Natural killer cell (primary cell): ENCODE data around the gene MAN1C1. TPM values are rescaled to one million over a fixed set of nuclear protein-coding genes. Genes with fewer than 3 reads are reported as not detected.

ENCODE experiments used
- ATAC-seq, 3 donors: fragments of 150-1000 bp in 2 of 3; fragments of 200-7000 bp in 1 of 3; cut with Tn5 transposase; 1 replicate in 1 of 3; 2 replicates in 2 of 3; pipeline ENCODE4 v1.10.0; 2021; ENCODE audit warnings: mild to moderate bottlenecking in 2 of 3, moderate library complexity in 2 of 3
- DNase-seq, 2 donors: peaks; one replicate each; pipeline versions ENCODE4 v3.0.0 to v3.0.0-alpha.2; 2013 to 2021; ENCODE audit warnings: mixed read lengths in 1 of 2
- H3K27ac ChIP-seq: one replicate; pipeline ENCODE4 v1.5.1; 2013; ENCODE audit warnings: mild to moderate bottlenecking, low read length
- H3K27me3 ChIP-seq: one replicate; pipeline ENCODE4 v1.6.1; 2013; ENCODE audit warnings: low read length; ENCODE audit not compliant: control insufficient read depth, insufficient read depth
- H3K36me3 ChIP-seq: one replicate; pipeline ENCODE4 v1.6.1; 2013; ENCODE audit warnings: low read length; ENCODE audit not compliant: control insufficient read depth, insufficient read depth
- H3K4me1 ChIP-seq: one replicate; pipeline ENCODE4 v1.6.1; 2013; ENCODE audit warnings: low read length; ENCODE audit not compliant: control insufficient read depth, insufficient read depth
- H3K4me3 ChIP-seq: one replicate; pipeline ENCODE4 v1.5.1; 2013; ENCODE audit warnings: low read length
- H3K9me3 ChIP-seq: one replicate; pipeline ENCODE4 v1.6.1; 2013; ENCODE audit warnings: low read length; ENCODE audit not compliant: control insufficient read depth, insufficient read depth
- H3K27ac Mint-ChIP-seq, 2 donors: one replicate each; pipeline ENCODE4 v1.8.0; 2022; ENCODE audit warnings: mild to moderate bottlenecking in 2 of 2, mixed read lengths in 2 of 2, moderate library complexity in 1 of 2
- H3K27me3 Mint-ChIP-seq, 2 donors: one replicate each; pipeline ENCODE4 v1.8.0; 2022; ENCODE audit warnings: low read depth in 2 of 2, mixed read lengths in 2 of 2
- H3K36me3 Mint-ChIP-seq: one replicate; pipeline ENCODE4 v1.8.0; 2022; ENCODE audit warnings: mixed read lengths
- H3K4me1 Mint-ChIP-seq, 2 donors: one replicate each; pipeline ENCODE4 v1.8.0; 2022; ENCODE audit warnings: mixed read lengths in 2 of 2
- H3K4me3 Mint-ChIP-seq: one replicate; pipeline ENCODE4 v1.8.0; 2022; ENCODE audit warnings: mild to moderate bottlenecking, moderate library complexity, mixed read lengths
- H3K9me3 Mint-ChIP-seq, 2 donors: one replicate each; pipeline ENCODE4 v1.8.0; 2022; ENCODE audit warnings: mixed read lengths in 2 of 2
- CTCF ChIP-seq: fragments of 200-600 bp; IDR thresholded peaks from one replicate; pipeline ENCODE4 v1.8.0; 2022; ENCODE audit warnings: antibody characterized with exemption
- WGBS: methylation state at CpG from one replicate; pipeline ENCODE4 v1.1.7; 2013; ENCODE audit warnings: missing lambda C conversion rate; ENCODE audit not compliant: insufficient coverage; 5-methylcytosine and 5-hydroxymethylcytosine counted together
- intact Hi-C: fragments of 100-400 bp; cut with micrococcal nuclease; formaldehyde crosslinking; loops from one replicate; pipeline ENCODE4 v1.14.2; 2022
- total RNA-seq, 4 donors: library from RNA; stranded (reverse); fragments of 120-200 nt in 1 of 4; gene quantifications; one replicate each; pipeline versions ENCODE4 v1.2.3 to v1.2.4, GENCODE V29; 2013 to 2022

MAN1C1 gene
- total RNA-seq, 3 donors from 2014 or later (not counting 1 experiment from before 2014, with no cell fraction given), result 3.6 to 7.5 (median 7.1) TPM

- no peak for TF ChIP-seq CTCF
- H3K4me1 Mint-ChIP-seq, result no peaks in the 10 kb centered on the region
- intact Hi-C loops, result no loop called here
- H3K27ac ChIP-seq, result no peak overlapping the region
- no peaks in the 10 kb centered on the region for H3K9me3 ChIP-seq
- WGBS, result 90% methylated on average over 16 of the region's 18 CpGs
- DNase-seq (peak in 1 of 2 donors; percentile 43), ATAC-seq (no peak)
- no peaks in the 10 kb centered on the region for H3K4me1 ChIP-seq
- no peaks in the 10 kb centered on the region for H3K36me3 Mint-ChIP-seq
- H3K27me3 Mint-ChIP-seq, result no peaks in the 10 kb centered on the region
- no peak overlapping the region for H3K4me3 Mint-ChIP-seq
- H3K4me3 ChIP-seq, result no peak overlapping the region
- no peaks in the 10 kb centered on the region for H3K36me3 ChIP-seq
- no peaks in the 10 kb centered on the region for H3K9me3 Mint-ChIP-seq
- H3K27me3 ChIP-seq, result no peaks in the 10 kb centered on the region
- H3K27ac Mint-ChIP-seq, result no peak overlapping the region
Measured at GRCh38 chr1:25689686-25690381, 73.2 kb downstream of the MAN1C1 start.

GRCh38 chr1:25690396-25690956 is 73.9 kb downstream of the MAN1C1 start:
- Histone ChIP-seq H3K36me3 (no peaks in the 10 kb centered on the region), H3K27ac (no peak overlapping the region), H3K4me3 (no peak overlapping the region), H3K9me3 (no peaks in the 10 kb centered on the region), H3K4me1 (no peaks in the 10 kb centered on the region), H3K27me3 (no peaks in the 10 kb centered on the region)
- intact Hi-C loops, result no loop called here
- 95% methylated on average over 13 of the region's 13 CpGs for WGBS
- Mint-ChIP-seq H3K27me3 (no peaks in the 10 kb centered on the region), H3K36me3 (no peaks in the 10 kb centered on the region), H3K9me3 (no peaks in the 10 kb centered on the region), H3K27ac (no peak overlapping the region), H3K4me3 (no peak overlapping the region), H3K4me1 (no peaks in the 10 kb centered on the region)
- no peak for TF ChIP-seq CTCF
- ATAC-seq (no peak), DNase-seq (no peak)

- intact Hi-C loops, result no loop called here
- TF ChIP-seq CTCF, result no peak
- ATAC-seq (no peak), DNase-seq (no peak)
- no peaks in the 10 kb centered on the region for H3K36me3 Mint-ChIP-seq
- no peak overlapping the region for H3K4me3 ChIP-seq
- no peak overlapping the region for H3K4me3 Mint-ChIP-seq
- H3K36me3 ChIP-seq, result no peaks in the 10 kb centered on the region
- no peaks in the 10 kb centered on the region for H3K9me3 Mint-ChIP-seq
- no peaks in the 10 kb centered on the region for H3K9me3 ChIP-seq
- no peak overlapping the region for H3K27ac Mint-ChIP-seq
- no peaks in the 10 kb centered on the region for H3K27me3 ChIP-seq
- H3K4me1 Mint-ChIP-seq, result no peaks in the 10 kb centered on the region
- H3K27me3 Mint-ChIP-seq, result no peaks in the 10 kb centered on the region
- 95% methylated on average over 7 of the region's 7 CpGs for WGBS
- H3K4me1 ChIP-seq, result no peaks in the 10 kb centered on the region
- no peak overlapping the region for H3K27ac ChIP-seq
Measured at GRCh38 chr1:25691211-25691610, 74.6 kb downstream of the MAN1C1 start.
